Activated naive CD8-positive, alpha-beta T cell treated with anti-CD3 and anti-CD28 coated beads, Interleukin-2, amount 50 U/mL, for 24 hours (primary cell): Measurements from ENCODE around the gene GRB10.

Experiments used
- ATAC-seq: fragments of 150-1000 bp; cut with Tn5 transposase; one replicate; pipeline ENCODE4 v1.10.0; 2021
- DNase-seq: peaks from one replicate; pipeline ENCODE4 v3.0.0; 2021
- H3K27ac Mint-ChIP-seq: one replicate; pipeline ENCODE4 v1.8.0; 2021; ENCODE audit warnings: mild to moderate bottlenecking, mixed read lengths
- H3K27me3 Mint-ChIP-seq: one replicate; pipeline ENCODE4 v1.8.0; 2021; ENCODE audit warnings: mixed read lengths
- H3K36me3 Mint-ChIP-seq: one replicate; pipeline ENCODE4 v1.8.0; 2021; ENCODE audit warnings: low read depth, mixed read lengths
- H3K4me1 Mint-ChIP-seq: one replicate; pipeline ENCODE4 v1.8.0; 2021; ENCODE audit warnings: mixed read lengths
- H3K4me3 Mint-ChIP-seq: one replicate; pipeline ENCODE4 v1.8.0; 2021; ENCODE audit warnings: mild to moderate bottlenecking, moderate library complexity, mixed read lengths
- H3K9me3 Mint-ChIP-seq: one replicate; pipeline ENCODE4 v1.8.0; 2021; ENCODE audit warnings: mixed read lengths

The GRB10 gene

DNA sequence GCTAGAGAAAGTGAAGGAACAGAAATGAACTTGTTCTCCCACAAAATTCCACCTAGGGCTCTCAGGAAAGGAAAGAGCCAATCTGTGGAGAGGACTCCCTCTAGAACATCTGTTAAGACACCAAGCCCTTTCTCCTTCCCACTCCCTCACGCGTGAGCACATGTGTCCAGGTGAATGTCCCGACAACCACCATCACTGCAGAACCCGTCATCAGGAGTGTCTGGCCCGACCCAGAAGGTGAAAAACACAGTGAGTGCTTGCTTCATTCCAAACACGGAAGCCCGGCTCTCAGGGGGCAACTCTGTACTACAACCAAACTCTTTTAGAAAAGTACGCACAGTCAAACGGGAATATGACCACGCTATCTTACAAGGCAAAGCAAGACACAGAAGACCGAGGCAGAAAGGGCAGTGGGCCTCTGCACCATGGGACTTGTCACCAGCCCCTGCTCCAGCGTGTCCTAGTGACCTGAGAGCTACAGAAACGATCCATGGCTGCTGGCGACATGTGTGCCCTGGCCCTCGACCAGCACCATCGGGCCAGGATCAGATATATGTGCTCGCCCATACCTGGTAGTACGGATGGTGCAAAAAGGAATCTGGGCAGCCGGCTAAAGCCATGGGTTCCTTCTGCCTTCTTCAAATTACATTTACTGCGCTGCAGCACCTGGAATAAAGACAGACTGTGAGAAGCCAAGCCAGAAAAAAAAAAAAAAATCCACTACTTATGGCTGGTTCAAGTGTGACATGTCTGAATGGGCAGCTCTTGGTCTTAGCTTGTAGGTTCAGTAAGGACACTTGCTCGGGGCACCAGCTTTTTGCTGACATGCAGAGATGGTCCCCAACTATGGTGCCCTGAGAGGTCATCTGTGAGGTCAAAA is 50.8 kb downstream of the GRB10 start:
- Mint-ChIP-seq H3K27ac (no peak overlapping the region), H3K4me1 (no peaks in the 10 kb centered on the region), H3K4me3 (no peak overlapping the region), H3K27me3 (no peaks in the 10 kb centered on the region), H3K36me3 (no peaks in the 10 kb centered on the region), H3K9me3 (no peaks in the 10 kb centered on the region)
- ATAC-seq (no peak), DNase-seq (no peak)

DNA sequence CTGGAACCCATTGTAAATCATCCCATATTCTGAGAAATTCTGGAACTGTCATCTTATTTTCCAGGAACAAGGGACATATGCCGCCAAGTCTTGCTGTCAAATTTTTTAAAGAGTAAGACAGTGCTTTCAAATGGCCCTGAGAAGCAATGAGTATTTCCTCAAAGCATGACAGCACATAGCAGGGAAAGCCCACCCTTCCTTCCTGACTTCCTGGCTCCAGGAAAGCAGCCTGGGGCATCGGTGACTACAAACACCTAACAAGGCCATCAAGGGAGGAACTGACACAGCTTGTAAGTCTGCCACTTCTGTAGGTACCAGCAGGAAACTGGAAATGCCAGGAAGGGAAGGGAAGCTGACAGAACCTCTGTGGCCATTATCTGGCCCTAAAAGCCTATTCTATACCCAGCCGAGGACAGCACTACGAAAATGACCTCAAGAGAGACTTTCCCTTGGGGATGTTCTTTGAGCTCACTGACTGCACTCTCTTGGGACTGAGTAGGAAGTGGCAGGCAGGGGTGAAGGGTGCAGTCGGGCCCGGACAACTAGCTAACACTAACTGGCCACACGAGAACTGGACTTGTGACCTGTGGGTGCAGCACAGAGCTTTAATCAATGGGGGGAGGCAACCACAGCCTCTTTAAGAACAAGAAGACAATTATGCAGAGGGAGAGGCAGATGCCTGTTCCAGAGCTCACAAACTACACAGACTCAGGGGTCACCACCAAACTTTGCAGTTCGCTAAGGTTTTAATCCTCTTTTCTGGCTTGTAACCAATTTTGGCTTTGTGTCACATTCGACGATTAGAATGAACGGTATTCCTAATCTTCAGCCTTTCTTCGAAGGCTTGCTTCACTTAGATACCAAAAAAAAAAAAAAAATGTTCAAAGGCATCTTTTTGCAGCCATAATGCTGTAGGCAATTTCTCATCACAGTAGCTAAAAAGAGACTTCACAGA is 52.0 kb downstream of the GRB10 start:
- DNase-seq = no peak
- Mint-ChIP-seq H3K4me1 (no peaks in the 10 kb centered on the region), H3K4me3 (no peak overlapping the region), H3K9me3 (no peaks in the 10 kb centered on the region), H3K36me3 (no peaks in the 10 kb centered on the region), H3K27me3 (no peaks in the 10 kb centered on the region), H3K27ac (no peak overlapping the region)
- ATAC-seq = no peak

DNA sequence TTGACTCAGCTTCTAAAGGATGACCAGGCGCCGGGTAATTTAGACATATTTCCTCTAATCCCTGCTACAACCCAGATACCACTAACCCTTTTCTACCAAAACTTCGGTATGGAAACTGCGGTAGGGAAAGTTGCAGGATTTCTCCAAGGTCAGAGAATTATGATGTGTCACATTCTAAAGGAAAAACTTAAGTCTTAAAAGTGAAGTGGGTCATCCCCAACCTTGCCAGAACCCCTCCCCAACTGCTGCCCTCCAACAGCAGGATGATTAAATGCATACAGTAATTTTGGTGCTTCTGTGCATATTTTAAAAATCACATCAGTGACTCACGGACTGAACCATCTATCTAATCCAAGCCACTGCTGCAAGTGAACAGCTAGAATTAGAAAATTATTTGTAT is 52.7 kb downstream of the GRB10 start:
- no peak overlapping the region for H3K27ac Mint-ChIP-seq
- no peaks in the 10 kb centered on the region for H3K27me3 Mint-ChIP-seq
- H3K4me1 Mint-ChIP-seq = no peaks in the 10 kb centered on the region
- ATAC-seq = no peak
- DNase-seq = no peak
- no peaks in the 10 kb centered on the region for H3K36me3 Mint-ChIP-seq
- no peaks in the 10 kb centered on the region for H3K9me3 Mint-ChIP-seq
- H3K4me3 Mint-ChIP-seq = no peak overlapping the region

DNA sequence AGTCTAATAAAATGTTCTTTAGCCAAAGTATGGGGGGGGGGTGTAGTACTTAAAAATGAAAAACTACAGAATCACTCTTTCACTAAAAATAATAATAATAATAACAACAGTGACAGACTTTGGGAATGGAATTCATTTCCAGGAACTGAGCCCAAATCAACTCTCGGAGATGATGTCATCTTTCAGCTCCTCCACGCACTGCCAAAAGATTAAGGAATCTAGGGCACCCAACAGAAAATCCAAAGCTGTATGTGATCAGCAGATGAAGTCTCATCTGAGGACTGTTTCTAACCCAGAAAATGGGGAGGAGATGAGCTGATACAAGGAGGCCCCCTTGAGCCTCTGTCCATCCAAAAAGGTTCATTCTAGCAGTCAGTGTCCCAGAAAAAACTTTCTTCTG is 54.5 kb downstream of the GRB10 start:
- Mint-ChIP-seq H3K4me3 (no peak overlapping the region), H3K27ac (no peak overlapping the region), H3K9me3 (no peaks in the 10 kb centered on the region), H3K36me3 (no peaks in the 10 kb centered on the region), H3K4me1 (peaks cover 8% of the 10 kb centered on the region), H3K27me3 (no peaks in the 10 kb centered on the region)
- no peak for ATAC-seq
- no peak for DNase-seq

DNA sequence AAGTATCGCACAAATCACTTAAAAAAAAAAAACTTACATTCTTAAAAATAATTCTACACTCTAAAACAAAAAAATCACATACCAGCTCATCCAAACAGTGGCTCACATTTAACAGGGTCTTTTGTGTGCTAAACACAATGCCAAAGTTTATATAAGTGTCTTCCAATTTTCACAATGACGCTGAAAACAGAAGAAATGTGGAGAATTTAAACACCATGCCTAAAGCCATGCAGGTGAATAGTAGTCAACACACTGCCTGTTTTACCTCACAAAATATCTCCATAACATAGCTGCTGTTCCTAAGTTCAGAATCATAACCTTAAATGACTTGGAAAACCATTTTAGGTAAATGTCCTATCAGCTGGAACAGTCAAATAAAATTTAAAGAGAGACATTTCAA is 55.0 kb downstream of the GRB10 start:
- ATAC-seq (no peak), DNase-seq (no peak)
- Mint-ChIP-seq H3K27ac (no peak overlapping the region), H3K9me3 (no peaks in the 10 kb centered on the region), H3K4me1 (peaks cover 8% of the 10 kb centered on the region), H3K4me3 (no peak overlapping the region), H3K27me3 (no peaks in the 10 kb centered on the region), H3K36me3 (no peaks in the 10 kb centered on the region)

DNA sequence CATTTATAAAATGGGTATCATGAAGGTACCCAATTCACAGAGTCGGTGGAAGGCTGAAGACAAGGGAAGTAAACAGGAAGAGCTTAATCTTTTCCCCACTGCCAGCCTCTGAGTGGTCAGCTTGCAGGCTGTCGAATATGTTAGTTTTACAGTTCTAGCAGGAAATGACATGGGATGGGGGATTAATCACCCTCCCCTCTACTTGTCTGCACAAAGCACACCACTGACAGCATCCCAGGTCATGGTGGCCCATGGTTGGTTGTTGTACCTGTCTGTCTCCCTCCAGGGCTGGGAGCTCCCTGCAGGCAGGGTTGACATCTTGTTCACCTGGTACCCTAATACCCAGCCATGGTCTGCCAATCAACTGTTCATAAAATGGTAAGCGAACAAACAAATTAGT is 55.6 kb downstream of the GRB10 start:
- H3K4me1 Mint-ChIP-seq = peaks cover 8% of the 10 kb centered on the region
- H3K36me3 Mint-ChIP-seq = no peaks in the 10 kb centered on the region
- H3K4me3 Mint-ChIP-seq = no peak overlapping the region
- ATAC-seq (no peak), DNase-seq (no peak)
- no peaks in the 10 kb centered on the region for H3K9me3 Mint-ChIP-seq
- no peaks in the 10 kb centered on the region for H3K27me3 Mint-ChIP-seq
- H3K27ac Mint-ChIP-seq = no peak overlapping the region

DNA sequence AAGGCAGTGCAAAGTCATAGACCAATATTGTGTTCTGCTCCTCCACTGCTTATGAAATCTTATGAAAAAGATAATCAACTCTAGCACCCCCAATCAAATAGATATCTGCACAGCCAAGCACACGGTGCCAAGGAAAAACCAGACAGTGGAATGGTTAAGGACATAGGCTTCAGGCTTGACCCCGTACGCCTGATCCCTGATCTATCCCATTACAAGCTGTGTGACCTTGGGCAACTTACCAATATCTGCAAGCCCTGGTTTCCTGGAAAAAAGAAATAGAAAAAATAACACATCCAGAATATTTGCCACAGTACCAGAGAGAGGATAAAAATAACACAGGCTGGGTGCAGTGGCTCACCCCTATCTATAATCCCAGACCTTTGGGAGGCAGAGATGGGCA is 56.9 kb downstream of the GRB10 start:
- Mint-ChIP-seq H3K4me3 (no peak overlapping the region), H3K27me3 (peaks cover 2% of the 10 kb centered on the region), H3K4me1 (peaks cover 8% of the 10 kb centered on the region), H3K27ac (no peak overlapping the region), H3K36me3 (no peaks in the 10 kb centered on the region), H3K9me3 (no peaks in the 10 kb centered on the region)
- no peak for DNase-seq
- no peak for ATAC-seq

DNA sequence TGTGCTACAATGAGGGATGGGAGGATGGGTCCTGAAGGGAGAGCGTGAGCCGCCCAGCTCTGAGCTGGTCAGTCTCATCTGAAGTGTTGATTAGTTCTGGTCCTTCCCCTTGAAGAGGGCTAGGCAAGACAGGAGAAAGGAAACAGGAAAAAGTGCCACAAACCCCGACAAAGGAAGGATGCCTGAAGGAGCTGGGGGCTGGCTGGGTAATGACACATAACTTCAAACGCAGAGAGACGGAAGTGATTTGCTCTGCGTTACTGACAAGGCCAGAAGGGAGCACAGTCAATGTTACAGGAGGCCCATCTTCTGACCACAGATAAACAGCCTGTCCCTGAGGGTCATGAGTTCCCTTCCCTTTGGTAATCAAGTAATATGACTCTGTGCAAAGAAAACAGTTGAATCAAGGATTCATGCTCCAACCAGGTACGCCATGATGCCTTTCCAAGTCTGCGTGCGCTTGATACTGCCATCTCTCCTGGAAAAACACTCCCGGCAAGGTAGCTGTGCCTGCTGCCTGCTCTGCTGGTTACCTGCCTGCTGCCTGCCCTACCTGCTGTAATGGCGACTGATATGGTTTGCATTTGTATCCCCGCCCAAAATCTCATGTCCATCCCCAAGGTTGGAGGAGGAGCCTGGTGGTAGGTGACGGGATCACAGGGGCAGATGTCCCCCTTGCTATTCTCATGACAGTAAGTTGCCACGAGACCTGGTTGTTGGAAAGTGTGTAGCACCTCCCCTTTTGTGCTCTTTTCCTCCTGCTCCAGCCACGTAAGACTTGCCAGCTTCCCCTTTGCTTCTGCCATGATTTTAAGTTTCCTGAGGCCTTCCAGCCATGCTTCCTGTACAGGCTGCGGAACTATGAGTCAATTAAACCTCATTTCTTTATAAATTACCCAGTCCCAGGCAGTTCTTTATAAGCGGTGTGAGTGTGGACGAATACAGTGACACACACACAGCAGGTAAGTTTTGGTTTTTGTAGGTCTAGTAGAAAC is 57.9 kb downstream of the GRB10 start:
- no peak for DNase-seq
- Mint-ChIP-seq H3K27ac (no peak overlapping the region), H3K36me3 (no peaks in the 10 kb centered on the region), H3K4me1 (peaks cover 8% of the 10 kb centered on the region), H3K27me3 (peaks cover 2% of the 10 kb centered on the region), H3K4me3 (no peak overlapping the region), H3K9me3 (no peaks in the 10 kb centered on the region)
- no peak for ATAC-seq

DNA sequence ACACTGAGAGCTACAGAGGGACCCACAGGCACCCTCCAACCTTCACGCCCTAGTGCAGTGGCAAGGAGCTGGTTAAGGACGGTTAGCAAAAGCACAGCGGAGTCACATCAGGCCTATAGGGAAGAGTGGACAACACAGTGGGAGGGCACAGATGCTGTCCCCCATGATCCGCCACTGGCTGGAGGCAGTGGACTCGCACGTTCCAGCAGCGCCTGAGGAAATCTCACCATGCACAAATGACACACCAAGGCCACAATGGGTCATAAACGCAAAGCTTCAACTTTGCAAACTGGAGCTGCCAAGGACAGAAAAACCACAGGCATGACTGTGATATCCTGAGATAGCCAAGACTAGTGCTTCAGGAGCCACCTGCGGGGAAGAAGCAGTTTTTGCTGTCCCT is 58.8 kb downstream of the GRB10 start:
- ATAC-seq (no peak), DNase-seq (no peak)
- H3K4me1 Mint-ChIP-seq = peaks cover 8% of the 10 kb centered on the region
- H3K4me3 Mint-ChIP-seq = no peak overlapping the region
- no peak overlapping the region for H3K27ac Mint-ChIP-seq
- peaks cover 2% of the 10 kb centered on the region for H3K27me3 Mint-ChIP-seq
- H3K9me3 Mint-ChIP-seq = no peaks in the 10 kb centered on the region
- H3K36me3 Mint-ChIP-seq = no peaks in the 10 kb centered on the region

DNA sequence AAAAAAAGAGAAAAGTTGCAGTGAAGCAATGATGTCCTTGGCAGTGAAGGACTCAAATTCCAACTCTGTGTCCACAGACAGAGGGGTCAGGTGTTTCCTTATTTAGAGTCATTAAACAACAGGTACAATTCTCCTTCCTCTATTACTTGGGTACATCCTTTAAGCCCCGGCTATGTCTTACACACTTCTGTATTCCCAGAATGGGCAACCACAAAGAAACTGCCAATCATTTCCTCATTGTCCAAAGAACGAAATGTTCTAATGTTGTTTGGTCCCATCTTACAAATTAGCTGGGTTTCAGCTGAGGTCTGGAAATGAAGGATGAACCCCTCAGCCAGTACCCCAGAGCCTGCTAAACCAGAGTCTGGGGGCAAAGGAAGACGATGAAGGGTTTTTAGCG is 59.5 kb downstream of the GRB10 start:
- H3K4me3 Mint-ChIP-seq = no peak overlapping the region
- peaks cover 2% of the 10 kb centered on the region for H3K27me3 Mint-ChIP-seq
- ATAC-seq (no peak), DNase-seq (no peak)
- no peaks in the 10 kb centered on the region for H3K36me3 Mint-ChIP-seq
- no peak overlapping the region for H3K27ac Mint-ChIP-seq
- no peaks in the 10 kb centered on the region for H3K9me3 Mint-ChIP-seq
- peaks cover 8% of the 10 kb centered on the region for H3K4me1 Mint-ChIP-seq

DNA sequence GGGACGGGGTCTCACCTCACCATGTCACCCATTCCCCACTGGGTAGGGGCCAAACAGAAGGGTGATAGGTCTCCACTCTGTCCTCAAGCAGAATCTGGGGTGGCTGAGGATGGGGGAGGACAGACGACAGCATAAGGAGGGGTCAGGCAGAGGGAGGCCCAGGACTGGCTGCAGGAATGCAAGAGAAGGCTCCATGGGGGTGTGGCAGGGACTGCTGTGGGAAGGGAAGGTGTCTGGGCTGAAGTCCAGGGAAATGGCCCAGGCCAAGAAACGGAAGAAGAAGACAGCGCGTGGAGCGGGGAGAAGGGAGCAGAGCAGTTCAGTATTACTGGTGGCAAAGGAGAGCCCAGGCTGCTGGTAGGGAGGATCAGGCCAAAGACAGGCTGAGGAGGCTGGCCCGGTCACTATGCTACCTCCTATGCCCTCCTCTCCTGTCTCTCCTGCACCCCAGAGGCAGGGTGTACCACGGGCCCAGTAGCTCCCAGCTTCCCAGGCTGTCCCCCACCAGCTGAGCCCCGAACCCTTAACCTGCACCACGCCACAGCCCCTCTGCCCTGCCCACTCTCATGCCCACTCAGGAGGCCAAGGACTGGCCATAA is 60.9 kb downstream of the GRB10 start:
- Mint-ChIP-seq H3K27ac (no peak overlapping the region), H3K4me3 (no peak overlapping the region)
- ATAC-seq = no peak

DNA sequence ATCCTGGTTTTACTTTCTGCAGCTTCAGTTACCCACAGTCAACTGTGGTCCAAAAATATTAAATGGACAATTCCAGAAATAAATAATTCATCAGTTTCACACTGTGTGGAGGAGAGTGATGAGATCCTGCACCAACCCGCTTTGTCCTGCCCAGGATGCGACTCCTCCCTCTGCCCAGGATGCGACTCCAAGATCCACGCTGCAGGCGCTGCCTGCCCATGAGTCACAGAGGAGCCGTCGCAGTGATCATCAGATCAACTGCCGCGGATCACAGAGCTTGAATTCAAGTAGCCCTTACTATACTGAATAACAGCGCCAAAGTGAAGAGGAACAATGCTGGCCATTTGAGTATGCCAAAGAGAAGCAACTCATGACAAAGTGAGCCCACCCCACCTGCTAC is 61.5 kb downstream of the GRB10 start:
- peaks cover 2% of the 10 kb centered on the region for H3K27me3 Mint-ChIP-seq
- ATAC-seq (no peak), DNase-seq (no peak)
- no peaks in the 10 kb centered on the region for H3K9me3 Mint-ChIP-seq
- H3K27ac Mint-ChIP-seq = no peak overlapping the region
- peaks cover 8% of the 10 kb centered on the region for H3K4me1 Mint-ChIP-seq
- no peaks in the 10 kb centered on the region for H3K36me3 Mint-ChIP-seq
- H3K4me3 Mint-ChIP-seq = no peak overlapping the region

More for the DNA sequence above, 60.9 kb downstream of the GRB10 start:
- no peak for DNase-seq
- Mint-ChIP-seq H3K27me3 (peaks cover 2% of the 10 kb centered on the region), H3K36me3 (no peaks in the 10 kb centered on the region), H3K4me1 (peaks cover 8% of the 10 kb centered on the region), H3K9me3 (no peaks in the 10 kb centered on the region)

DNA sequence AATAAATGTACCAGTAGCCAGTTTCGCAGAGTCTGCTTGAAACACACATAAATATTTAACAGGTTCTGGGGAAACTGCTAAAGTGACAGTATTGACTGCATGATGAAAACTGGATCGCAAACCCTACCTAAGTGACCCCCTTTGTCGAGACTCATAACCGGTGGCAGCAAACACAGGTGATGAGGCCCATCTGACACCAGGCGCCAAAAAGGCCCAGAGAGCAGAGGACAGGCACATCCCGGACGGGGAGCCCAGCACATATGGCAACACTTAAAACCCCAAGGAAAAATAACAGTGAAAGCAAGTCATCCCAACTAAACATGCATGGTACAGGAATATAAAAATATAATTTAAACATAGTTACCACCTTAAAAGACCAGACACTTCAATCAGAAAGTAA is 62.4 kb downstream of the GRB10 start:
- Mint-ChIP-seq H3K9me3 (no peaks in the 10 kb centered on the region), H3K4me3 (no peak overlapping the region), H3K4me1 (peaks cover 8% of the 10 kb centered on the region), H3K27me3 (peaks cover 2% of the 10 kb centered on the region), H3K27ac (no peak overlapping the region), H3K36me3 (no peaks in the 10 kb centered on the region)
- ATAC-seq (no peak), DNase-seq (no peak)

DNA sequence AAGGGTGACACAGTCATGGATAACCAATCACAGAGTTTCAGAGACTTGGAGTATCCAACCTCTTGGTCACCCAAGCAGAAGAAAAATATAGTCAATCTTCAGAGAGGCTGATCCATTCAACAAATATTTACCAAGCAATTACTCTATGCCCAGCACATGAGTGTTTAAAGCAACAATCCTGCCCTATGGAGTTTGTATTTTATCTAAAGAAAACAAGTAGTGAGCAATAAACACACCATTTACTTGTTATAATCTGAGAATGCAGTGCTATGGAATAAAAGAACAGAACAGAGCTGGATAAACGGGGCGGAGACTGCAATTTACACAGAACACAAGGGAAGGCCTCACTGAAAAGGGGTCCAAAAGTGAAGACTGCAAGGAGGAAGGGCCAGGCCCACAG is 63.8 kb downstream of the GRB10 start:
- no peaks in the 10 kb centered on the region for H3K9me3 Mint-ChIP-seq
- DNase-seq = no peak
- ATAC-seq = no peak
- H3K27ac Mint-ChIP-seq = no peak overlapping the region
- no peaks in the 10 kb centered on the region for H3K36me3 Mint-ChIP-seq
- H3K4me1 Mint-ChIP-seq = no peaks in the 10 kb centered on the region
- H3K4me3 Mint-ChIP-seq = no peak overlapping the region
- H3K27me3 Mint-ChIP-seq = peaks cover 2% of the 10 kb centered on the region
